ENCODE results near the gene LSMEM2. TPM values are rescaled to one million over a fixed set of nuclear protein-coding genes. Genes with fewer than 3 reads are reported as not detected.

The LSMEM2 gene
- total and polyA plus RNA-seq, 2 experiments from 2014 or later = not detected

GRCh38 chr3:50241713-50242380 is 37.0 kb upstream of the LSMEM2 start:
- Histone ChIP-seq H3K79me2 (peaks cover 97% of the 10 kb centered on the region), H4K20me1 (ENCODE audit: insufficient read depth, poor library complexity, severe bottlenecking) (peaks cover 54% of the 10 kb centered on the region), H3K4me3 (no peak overlapping the region)

GRCh38 chr3:50242381-50242770 is 36.5 kb upstream of the LSMEM2 start:
- 90% methylated on average over 3 of the region's 3 CpGs for WGBS (ENCODE audit: low lambda C conversion rate, missing lambda C conversion rate)
- TF ChIP-seq EZH2phosphoT487 (IDR thresholded peaks at IDR 0.05; ENCODE audit: low read depth, severe bottlenecking, unreplicated experiment) = no peak
- TF ChIP-seq EZH2 (IDR thresholded peaks at IDR 0.05; ENCODE audit: borderline replicate concordance) = no peak
- TF ChIP-seq CTCF (IDR thresholded peaks at IDR 0.05; ENCODE audit: poor library complexity) = no peak
- peaks cover 40% of the 10 kb centered on the region for H3K4me1 ChIP-seq (ENCODE audit: insufficient read depth)
- H4K20me1 ChIP-seq (ENCODE audit: insufficient read depth, poor library complexity, severe bottlenecking) = peaks cover 55% of the 10 kb centered on the region
- H3K9me2 ChIP-seq (replicated peaks; ENCODE audit: insufficient read depth) = no peaks in the 10 kb centered on the region
- H2AFZ ChIP-seq = no peak overlapping the region
- no peak overlapping the region for H3K4me3 ChIP-seq
- H3K36me3 ChIP-seq (replicated peaks; ENCODE audit: insufficient read depth, low read depth) = no peaks in the 10 kb centered on the region
- H3K4me2 ChIP-seq = no peak overlapping the region
- DNase-seq (ENCODE audit: low spot score) = no peak
- H3K27ac ChIP-seq = peak overlapping the region; percentile 48
- H3K9me3 ChIP-seq (ENCODE audit: low read depth) = no peaks in the 10 kb centered on the region
- H3K27me3 ChIP-seq = no peaks in the 10 kb centered on the region
- H3K79me2 ChIP-seq = peaks cover 97% of the 10 kb centered on the region

More at GRCh38 chr3:50241713-50242380, 37.0 kb upstream of the LSMEM2 start:
- Histone ChIP-seq H3K36me3 (replicated peaks; ENCODE audit: insufficient read depth, low read depth) (no peaks in the 10 kb centered on the region), H3K9me2 (replicated peaks; ENCODE audit: insufficient read depth) (no peaks in the 10 kb centered on the region), H3K4me2 (peak overlapping the region; percentile 29), H3K27me3 (no peaks in the 10 kb centered on the region), H2AFZ (no peak overlapping the region), H3K9me3 (ENCODE audit: low read depth) (no peaks in the 10 kb centered on the region), H3K4me1 (ENCODE audit: insufficient read depth) (peaks cover 35% of the 10 kb centered on the region), H3K27ac (no peak overlapping the region)
- WGBS (ENCODE audit: low lambda C conversion rate, missing lambda C conversion rate) = 72% methylated on average over 7 of the region's 7 CpGs
- TF ChIP-seq EZH2 (IDR thresholded peaks at IDR 0.05; ENCODE audit: borderline replicate concordance) = no peak
- no peak for TF ChIP-seq CTCF (IDR thresholded peaks at IDR 0.05; ENCODE audit: poor library complexity)
- no peak for TF ChIP-seq EZH2phosphoT487 (IDR thresholded peaks at IDR 0.05; ENCODE audit: low read depth, severe bottlenecking, unreplicated experiment)
- no peak for DNase-seq (ENCODE audit: low spot score)

GRCh38 chr3:50242851-50243542 is 35.9 kb upstream of the LSMEM2 start:
- WGBS (ENCODE audit: low lambda C conversion rate, missing lambda C conversion rate) = 75% methylated on average over 14 of the region's 14 CpGs
- TF ChIP-seq CTCF (IDR thresholded peaks at IDR 0.05; ENCODE audit: poor library complexity) (no peak), EZH2phosphoT487 (IDR thresholded peaks at IDR 0.05; ENCODE audit: low read depth, severe bottlenecking, unreplicated experiment) (no peak), EZH2 (IDR thresholded peaks at IDR 0.05; ENCODE audit: borderline replicate concordance) (no peak)
- peaks cover 97% of the 10 kb centered on the region for H3K79me2 ChIP-seq
- H4K20me1 ChIP-seq (ENCODE audit: insufficient read depth, poor library complexity, severe bottlenecking) = peaks cover 59% of the 10 kb centered on the region
- no peaks in the 10 kb centered on the region for H3K27me3 ChIP-seq
- H3K36me3 ChIP-seq (replicated peaks; ENCODE audit: insufficient read depth, low read depth) = no peaks in the 10 kb centered on the region
- H2AFZ ChIP-seq = no peak overlapping the region
- H3K4me3 ChIP-seq = no peak overlapping the region
- DNase-seq (ENCODE audit: low spot score) = no peak
- peak overlapping the region; percentile 48 for H3K27ac ChIP-seq
- peaks cover 40% of the 10 kb centered on the region for H3K4me1 ChIP-seq (ENCODE audit: insufficient read depth)
- H3K9me3 ChIP-seq (ENCODE audit: low read depth) = no peaks in the 10 kb centered on the region
- no peak overlapping the region for H3K4me2 ChIP-seq
- H3K9me2 ChIP-seq (replicated peaks; ENCODE audit: insufficient read depth) = no peaks in the 10 kb centered on the region

Measured in hepatocyte (in vitro differentiated cells).